ENCODE measurements around the gene MBIP.
A peak's percentile ranks its signal among the peaks of the same experiment; 100 is the strongest.

Gene MBIP

GRCh38 chr14:36264107-36264506, 56.3 kb downstream of the MBIP start:
- DNase-seq (ENCODE audit: low spot score) = no peak

GRCh38 chr14:36260970-36261640, 59.3 kb downstream of the MBIP start:
- no peak for DNase-seq (ENCODE audit: low spot score)

GRCh38 chr14:36258241-36258640, 62.2 kb downstream of the MBIP start:
- DNase-seq (ENCODE audit: low spot score) = no peak

- peak; percentile 36 for DNase-seq (ENCODE audit: low spot score)
Observed at GRCh38 chr14:36256126-36256801, 64.2 kb downstream of the MBIP start.

DNA sequence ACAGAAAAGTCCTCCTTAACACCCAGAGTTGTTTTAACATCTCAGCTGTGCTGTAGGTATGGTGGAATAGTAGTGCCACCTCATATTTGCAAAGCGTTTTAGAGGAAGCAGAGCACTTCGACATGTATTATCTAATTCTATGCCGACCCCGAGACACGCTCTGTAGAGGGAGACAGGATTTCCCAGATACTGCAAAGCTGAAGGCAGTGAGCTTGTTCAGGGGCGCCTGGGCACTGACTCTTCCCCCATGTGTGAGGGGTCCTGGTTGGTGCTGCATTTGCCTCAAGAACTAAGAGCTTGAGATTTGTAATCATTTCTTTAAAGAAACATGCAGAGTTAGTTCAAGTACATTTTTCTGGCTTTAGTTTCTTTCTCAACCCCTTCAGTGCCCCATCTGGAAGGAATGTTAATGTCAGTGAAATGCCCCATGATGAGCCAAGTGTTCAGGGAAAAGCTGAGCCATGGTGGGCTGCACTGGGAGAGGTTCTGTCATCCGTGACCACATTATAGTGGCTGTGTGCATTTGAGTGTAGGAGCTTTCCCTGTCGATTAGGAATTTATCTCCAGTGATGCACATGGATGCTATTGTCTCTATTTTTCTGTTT, 66.3 kb downstream of the MBIP start:
- peak; percentile 20 for DNase-seq (ENCODE audit: low spot score)
